ENCODE measurements around the gene MRGPRF. TPM values are rescaled to one million over a fixed set of nuclear protein-coding genes. Genes with fewer than 3 reads are reported as not detected.

The MRGPRF gene
- total and polyA plus RNA-seq, 10 donors = 2.2 to 21.2 (median 9.7) TPM

GRCh38 chr11:69055598-69056516 is 42.8 kb upstream of the MRGPRF start:
- intact Hi-C loops (cut with DNase I; ENCODE audit: low total_unique reads) = no loop called here
- TF ChIP-seq, protein P1, sequence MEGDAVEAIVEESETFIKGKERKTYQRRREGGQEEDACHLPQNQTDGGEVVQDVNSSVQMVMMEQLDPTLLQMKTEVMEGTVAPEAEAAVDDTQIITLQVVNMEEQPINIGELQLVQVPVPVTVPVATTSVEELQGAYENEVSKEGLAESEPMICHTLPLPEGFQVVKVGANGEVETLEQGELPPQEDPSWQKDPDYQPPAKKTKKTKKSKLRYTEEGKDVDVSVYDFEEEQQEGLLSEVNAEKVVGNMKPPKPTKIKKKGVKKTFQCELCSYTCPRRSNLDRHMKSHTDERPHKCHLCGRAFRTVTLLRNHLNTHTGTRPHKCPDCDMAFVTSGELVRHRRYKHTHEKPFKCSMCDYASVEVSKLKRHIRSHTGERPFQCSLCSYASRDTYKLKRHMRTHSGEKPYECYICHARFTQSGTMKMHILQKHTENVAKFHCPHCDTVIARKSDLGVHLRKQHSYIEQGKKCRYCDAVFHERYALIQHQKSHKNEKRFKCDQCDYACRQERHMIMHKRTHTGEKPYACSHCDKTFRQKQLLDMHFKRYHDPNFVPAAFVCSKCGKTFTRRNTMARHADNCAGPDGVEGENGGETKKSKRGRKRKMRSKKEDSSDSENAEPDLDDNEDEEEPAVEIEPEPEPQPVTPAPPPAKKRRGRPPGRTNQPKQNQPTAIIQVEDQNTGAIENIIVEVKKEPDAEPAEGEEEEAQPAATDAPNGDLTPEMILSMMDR (IDR thresholded peaks at IDR 0.05 in 8 of 11, conservative IDR thresholded peaks at IDR 0.05 in 3 of 11) = no peak
- TF ChIP-seq POLR2AphosphoS5 (IDR thresholded peaks at IDR 0.05) = peak; percentile 64 to 80 (median 76)
- Histone ChIP-seq H3K4me1 (peaks cover under 1 to 68% (median 49%) of the 10 kb centered on the region in 6 donors), H3K27me3 (replicated peaks in 1 of 7) (no peaks in the 10 kb centered on the region), H3K36me3 (peaks cover 0 to 77% (median 40%) of the 10 kb centered on the region in 6 donors), H3K27ac (peak overlapping the region; percentile 10 to 84 (median 69)), H3K4me3 (peak overlapping the region in 1 of 8 donors; percentile 14), H3K9me3 (no peaks in the 10 kb centered on the region)
- peak; percentile 90 for DNase-seq
- WGBS, 5 donors = 55 to 69% (median 61%) methylated on average over 18 to 22 of the region's 22 CpGs

DNA sequence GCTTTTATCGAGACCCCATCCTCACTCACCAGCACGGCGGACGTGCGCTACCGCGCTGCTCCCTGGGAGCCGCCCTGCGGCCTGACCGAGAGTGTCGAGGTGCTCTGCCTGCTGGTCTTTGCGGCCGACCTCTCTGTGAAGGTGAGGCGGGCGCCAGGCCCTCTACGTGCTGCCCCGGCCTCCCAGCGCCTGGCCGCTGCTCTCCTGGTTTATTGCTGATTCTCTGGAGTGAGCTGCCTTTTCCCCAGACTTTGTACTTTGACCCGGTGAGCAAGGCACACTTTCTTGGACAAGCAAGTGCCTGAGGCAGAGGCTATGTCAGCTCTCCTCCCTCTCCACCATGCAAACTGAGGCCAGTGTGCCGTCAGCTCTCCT is 42.2 kb upstream of the MRGPRF start:
- Histone ChIP-seq H3K4me1 (peaks cover 4 to 74% (median 55%) of the 10 kb centered on the region in 6 donors), H3K9me3 (no peaks in the 10 kb centered on the region), H3K36me3 (peaks cover 0 to 71% (median 39%) of the 10 kb centered on the region in 6 donors), H3K27ac (peak overlapping the region in 3 of 8 donors; percentile 69 to 84 (median 77)), H3K27me3 (replicated peaks in 1 of 7) (no peaks in the 10 kb centered on the region), H3K4me3 (no peak overlapping the region)
- intact Hi-C loops (cut with DNase I; ENCODE audit: low total_unique reads) = no loop called here
- DNase-seq = no peak
- WGBS, 5 donors = 95 to 99% (median 96%) methylated on average over 20 to 21 of the region's 21 CpGs
- TF ChIP-seq POLR2AphosphoS5 (IDR thresholded peaks at IDR 0.05) = no peak
- TF ChIP-seq POLR2A (IDR thresholded peaks at IDR 0.05) = no peak
- TF ChIP-seq, protein P1 (IDR thresholded peaks at IDR 0.05 in 8 of 11, conservative IDR thresholded peaks at IDR 0.05 in 3 of 11) = no peak

GRCh38 chr11:69054397-69055211 is 41.6 kb upstream of the MRGPRF start:
- Histone ChIP-seq H3K4me1 (peaks cover 10 to 80% (median 61%) of the 10 kb centered on the region in 6 donors), H3K4me3 (no peak overlapping the region), H3K27me3 (replicated peaks in 1 of 7) (no peaks in the 10 kb centered on the region), H3K9me3 (no peaks in the 10 kb centered on the region), H3K36me3 (peaks cover 0 to 65% (median 36%) of the 10 kb centered on the region in 6 donors), H3K27ac (peak overlapping the region in 2 of 8 donors; percentile 69 to 84)
- no peak for DNase-seq
- intact Hi-C loops (cut with DNase I; ENCODE audit: low total_unique reads) = no loop called here
- TF ChIP-seq, protein P1 (IDR thresholded peaks at IDR 0.05 in 8 of 11, conservative IDR thresholded peaks at IDR 0.05 in 3 of 11) = no peak
- TF ChIP-seq POLR2AphosphoS5 (IDR thresholded peaks at IDR 0.05) = peak in 1 of 3 donors; percentile 20
- WGBS, 5 donors = 90 to 94% (median 93%) methylated on average over 26 to 31 of the region's 31 CpGs

Data from spleen (tissue), 11 donors.